ENCODE results near the gene IKZF2.

Gene IKZF2

GRCh38 chr2:213091765-213092164 is 59.6 kb downstream of the IKZF2 start:
- no peak for DNase-seq

- DNase-seq: no peak
Observed at GRCh38 chr2:213090772-213091171, 60.6 kb downstream of the IKZF2 start.

DNA sequence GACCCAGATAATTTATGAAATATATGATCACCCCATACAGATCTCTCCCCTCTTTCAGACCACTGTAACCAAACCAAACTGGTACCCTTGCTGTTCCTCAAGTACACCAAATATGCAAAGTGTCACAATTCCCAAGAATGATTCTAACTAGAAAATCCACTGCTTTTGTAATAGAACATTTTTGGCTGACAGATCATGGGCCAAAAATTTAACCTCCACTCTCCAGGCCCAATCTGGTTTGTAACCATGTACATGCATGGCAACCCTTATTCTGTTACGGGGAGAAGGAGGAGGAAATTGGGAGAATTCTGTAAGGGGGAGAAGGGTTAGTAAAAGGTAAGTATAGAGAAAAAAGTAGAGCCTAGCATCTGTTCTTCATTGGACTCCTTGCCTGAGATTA is 62.0 kb downstream of the IKZF2 start:
- no peak for DNase-seq

DNA sequence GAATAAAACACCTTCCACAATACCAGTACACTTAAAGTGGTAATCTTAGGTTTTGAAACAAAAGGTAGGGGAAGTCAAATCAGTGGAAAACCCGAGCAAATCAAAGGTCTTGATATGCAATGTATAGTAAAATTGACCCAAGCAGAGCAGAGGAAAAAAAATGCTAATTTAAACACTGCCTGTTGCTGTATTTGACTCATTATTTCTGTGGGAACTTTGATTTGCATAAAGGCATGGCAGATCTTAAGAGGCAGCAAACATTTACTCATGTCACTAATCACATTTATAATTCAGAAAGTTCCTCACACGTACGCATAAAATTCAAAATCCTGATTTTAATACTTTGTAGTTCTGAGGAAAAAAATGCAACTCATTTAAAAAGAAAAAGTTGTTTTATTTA is 64.4 kb downstream of the IKZF2 start:
- no peak for DNase-seq

- no peak for DNase-seq
Observed at GRCh38 chr2:213086571-213086970, 64.8 kb downstream of the IKZF2 start.

- DNase-seq: no peak
Observed at GRCh38 chr2:213086050-213086449, 65.4 kb downstream of the IKZF2 start.

DNA sequence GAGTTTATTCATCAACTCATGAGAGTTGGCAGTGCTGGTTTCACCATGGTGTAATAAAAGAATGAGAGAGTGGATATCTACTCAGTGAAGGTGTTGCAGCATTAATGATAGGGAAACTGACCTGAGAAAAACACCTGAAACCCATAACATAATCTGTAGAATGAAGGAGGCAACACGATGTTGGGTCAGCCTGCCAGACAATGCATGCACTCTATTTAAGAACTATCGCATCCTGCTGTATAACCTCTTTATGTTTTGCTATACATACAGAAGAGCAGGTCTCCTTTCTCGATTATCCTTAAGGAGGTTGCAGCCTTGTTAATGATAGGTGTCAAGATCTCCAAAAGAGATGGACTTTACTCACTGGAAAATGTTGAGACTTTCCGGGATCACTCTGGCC is 65.9 kb downstream of the IKZF2 start:
- DNase-seq: no peak

GRCh38 chr2:213084261-213084660 is 67.2 kb downstream of the IKZF2 start:
- DNase-seq: no peak

DNA sequence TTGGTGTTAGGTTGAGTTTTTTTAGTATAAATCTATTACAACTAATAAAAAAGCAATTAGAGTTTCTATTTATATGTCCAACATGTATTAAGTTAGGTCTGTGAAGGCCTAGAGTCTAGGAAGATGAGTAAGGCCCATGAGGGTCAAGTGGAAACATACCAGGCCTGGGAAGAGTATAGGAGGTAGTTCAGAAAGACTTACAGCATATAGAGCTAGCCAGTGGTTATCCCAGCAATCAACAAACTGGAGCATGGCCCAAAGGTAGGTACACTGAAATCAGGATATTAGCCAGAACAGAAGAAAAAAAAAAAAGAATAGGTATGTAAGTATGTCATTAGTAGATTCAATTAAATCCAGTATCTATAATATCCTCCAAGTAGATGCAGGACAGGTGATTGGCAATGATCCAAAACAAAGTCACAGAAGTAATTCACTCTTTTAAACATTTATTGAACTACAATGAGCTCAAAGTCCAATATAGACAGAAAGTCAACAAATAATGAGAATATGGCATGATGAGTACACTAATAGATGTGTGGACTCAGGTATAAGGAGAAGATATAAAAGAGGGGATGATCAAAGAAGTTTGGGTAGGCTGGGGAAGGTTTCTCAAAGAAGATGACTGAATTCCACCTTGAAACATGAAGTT is 70.3 kb downstream of the IKZF2 start:
- DNase-seq: no peak

DNA sequence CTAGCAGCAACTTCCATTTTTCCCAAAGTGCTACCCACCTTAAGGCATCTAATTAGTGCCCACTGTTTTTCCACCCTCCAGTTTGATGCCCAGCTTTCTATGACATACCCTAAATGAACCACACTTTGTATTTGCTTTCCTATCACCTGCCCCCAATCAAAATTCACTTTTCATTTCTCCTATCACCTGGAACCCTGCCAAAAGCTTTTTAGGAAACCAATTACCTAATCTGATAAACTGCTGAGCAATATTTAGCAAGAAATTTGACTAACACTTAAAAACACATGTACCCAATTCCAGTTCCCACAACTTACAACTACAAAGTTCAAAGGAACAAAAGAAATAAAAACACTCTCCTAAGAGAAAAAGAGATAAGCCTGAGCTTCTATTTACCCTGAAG is 71.7 kb downstream of the IKZF2 start:
- no peak for DNase-seq

- DNase-seq: no peak
Observed at GRCh38 chr2:213078686-213079085, 72.7 kb downstream of the IKZF2 start.

DNA sequence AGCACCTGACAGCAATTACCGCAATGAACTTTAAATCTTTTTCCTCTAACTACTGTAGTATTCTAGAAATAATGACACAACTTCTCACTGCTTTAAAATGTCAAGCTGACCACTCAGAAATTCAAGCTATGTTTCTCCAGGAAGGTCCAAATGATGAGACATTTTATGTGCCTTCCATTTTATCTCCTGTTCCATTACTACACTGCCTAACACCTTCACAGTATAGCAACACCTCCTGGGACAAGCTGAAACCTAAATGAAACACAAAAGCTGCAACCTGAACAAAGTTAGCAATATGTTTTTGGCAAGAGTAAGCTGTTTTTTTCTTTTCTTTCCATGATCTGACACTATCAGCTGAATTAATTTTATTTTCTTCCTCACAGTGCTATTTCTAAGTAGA is 81.9 kb downstream of the IKZF2 start:
- DNase-seq: no peak

DNA sequence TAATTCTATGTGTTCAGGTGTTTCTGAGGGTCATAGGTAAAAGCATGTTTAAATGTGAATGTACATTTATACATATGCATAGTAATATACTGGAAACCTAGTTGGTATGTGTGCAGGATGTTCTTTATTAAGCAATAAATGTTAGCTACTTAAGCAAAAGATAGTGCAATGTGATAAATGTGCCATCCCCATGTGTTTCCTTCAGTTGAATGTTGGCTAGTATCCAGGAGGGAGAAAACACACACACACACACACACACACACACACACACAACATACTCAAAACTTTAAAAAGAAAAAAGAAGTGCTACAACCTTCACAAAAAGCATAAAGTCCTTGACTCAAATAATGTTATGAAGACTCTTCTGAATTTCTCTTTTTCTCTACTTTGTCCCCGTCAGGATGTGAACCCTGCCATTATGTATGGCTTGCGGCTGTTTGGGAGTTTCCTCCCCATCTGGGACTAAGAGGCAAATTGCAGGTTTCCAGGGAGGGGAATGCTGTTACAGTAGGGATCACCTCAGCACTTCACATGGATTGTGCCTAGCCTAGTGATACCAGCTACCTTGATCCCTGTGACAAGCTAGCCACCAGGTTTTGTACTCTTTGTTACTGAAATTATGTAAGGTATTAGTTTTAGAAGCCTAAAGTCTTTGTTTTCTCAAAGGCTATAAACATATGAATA is 82.6 kb downstream of the IKZF2 start:
- DNase-seq: no peak

- DNase-seq: no peak
Observed at GRCh38 chr2:213067888-213068287, 83.5 kb downstream of the IKZF2 start.

GRCh38 chr2:213066443-213066743 is 85.0 kb downstream of the IKZF2 start:
- no peak for DNase-seq

- no peak for DNase-seq
Observed at GRCh38 chr2:213065583-213066442, 85.6 kb downstream of the IKZF2 start.

GRCh38 chr2:213064099-213064498 is 87.3 kb downstream of the IKZF2 start:
- no peak for DNase-seq

DNA sequence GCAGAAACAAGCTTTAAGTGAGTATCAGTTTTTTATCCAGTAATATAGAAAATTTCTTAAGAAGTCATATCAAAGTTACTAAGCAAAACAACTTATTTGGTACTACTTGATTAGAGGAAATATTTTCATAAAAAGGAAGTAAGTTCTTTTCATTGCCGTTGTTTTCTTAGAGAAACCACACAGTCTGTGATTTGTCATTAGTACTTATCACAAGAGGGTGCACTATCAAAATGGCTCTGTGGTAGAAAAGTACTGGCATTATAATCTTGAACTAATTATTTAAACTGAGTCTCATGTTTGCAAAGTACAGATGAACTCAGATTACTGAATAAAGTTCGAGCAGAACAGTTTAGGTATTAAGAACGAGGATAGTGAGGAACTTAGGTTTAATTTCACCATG is 93.4 kb downstream of the IKZF2 start:
- no peak for DNase-seq

DNA sequence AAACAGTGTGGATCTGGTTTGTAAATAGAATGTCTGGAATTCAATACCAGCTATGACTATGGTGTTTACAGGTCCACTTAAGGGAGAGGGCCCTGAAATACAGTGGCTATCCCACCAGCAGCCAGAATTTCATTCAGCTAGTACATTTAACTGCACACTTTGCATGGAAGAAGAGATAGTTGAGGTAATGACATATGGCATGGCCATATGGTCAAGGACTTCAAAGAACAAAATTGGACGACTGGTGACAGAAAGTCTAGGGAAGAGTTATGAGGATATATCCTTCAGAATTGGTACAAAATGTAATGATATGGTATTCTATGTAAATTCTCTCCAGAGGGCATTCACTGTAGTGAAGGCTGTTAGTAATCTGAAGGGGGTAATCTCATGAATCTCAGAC is 105.0 kb downstream of the IKZF2 start:
- DNase-seq: no peak

DNA sequence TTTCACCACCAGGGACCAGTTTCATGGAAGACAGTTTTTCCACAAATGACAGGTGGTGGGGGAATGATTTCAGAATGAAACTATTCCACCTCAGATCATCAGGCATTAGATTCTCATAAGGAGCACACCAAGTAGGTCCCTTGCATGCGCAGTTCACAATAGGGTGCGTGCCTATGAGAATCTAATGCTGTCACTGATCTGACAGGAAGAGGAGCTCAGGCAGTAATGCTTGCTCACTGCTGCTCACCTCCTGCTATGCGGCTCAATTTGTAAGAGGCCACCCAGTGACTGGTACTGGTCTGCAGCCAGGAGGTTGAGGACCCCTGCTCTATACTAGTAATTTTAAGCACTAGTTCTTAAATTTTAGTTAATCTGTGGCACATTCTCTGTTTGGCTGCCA is 107.8 kb downstream of the IKZF2 start:
- no peak for DNase-seq

- DNase-seq: no peak
Observed at GRCh38 chr2:213042262-213042661, 109.2 kb downstream of the IKZF2 start.

GRCh38 chr2:213036836-213037235 is 114.6 kb downstream of the IKZF2 start:
- DNase-seq: no peak

GRCh38 chr2:213034585-213034984 is 116.8 kb downstream of the IKZF2 start:
- DNase-seq: no peak

DNA sequence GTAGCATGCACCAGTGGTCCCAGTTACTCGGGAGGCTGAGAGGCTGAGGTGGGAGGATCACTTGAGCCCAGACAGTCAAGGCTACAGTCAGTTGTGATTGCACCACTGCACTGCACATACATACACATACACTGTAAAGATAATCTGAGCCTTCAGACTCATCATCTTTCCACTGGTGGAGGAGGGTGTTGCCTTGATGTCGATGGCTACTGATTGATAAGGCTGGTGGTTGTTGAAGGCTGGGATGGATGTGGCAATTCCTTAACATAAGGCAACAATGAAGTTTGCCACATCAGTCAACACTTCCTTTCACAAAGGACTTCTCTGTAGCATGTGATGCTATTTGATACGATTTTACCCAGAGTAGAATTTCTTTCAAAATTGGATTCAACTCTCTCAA is 118.8 kb downstream of the IKZF2 start:
- DNase-seq: no peak
